NCI-H1930 (cell line): ENCODE measurements around the gene LATS2.

Source experiments
- DNase-seq, 2 experiments: peaks; one replicate each; lab custom pipeline; 2025; lab: John Stamatoyannopoulos, UW

Gene LATS2

DNA sequence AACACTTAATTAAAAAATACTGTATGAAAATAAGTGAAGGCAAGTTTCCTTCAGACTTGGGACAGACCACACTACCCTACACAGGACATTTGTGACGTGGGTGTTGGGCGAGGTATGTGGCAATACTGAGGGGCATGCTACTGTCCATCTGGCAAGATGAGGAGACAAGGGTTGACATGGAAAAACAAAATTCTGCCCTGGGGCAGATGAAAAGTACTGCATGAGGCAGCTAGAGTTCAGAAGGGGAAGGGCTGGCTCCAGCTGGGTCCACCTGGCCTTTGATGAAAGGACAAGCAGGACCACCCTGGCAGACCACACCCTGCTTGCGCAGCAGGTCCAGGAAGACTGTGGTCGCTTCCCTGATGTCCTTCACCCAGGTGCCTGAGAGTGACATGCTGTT, 43.2 kb downstream of the LATS2 start:
- no peak for DNase-seq

DNA sequence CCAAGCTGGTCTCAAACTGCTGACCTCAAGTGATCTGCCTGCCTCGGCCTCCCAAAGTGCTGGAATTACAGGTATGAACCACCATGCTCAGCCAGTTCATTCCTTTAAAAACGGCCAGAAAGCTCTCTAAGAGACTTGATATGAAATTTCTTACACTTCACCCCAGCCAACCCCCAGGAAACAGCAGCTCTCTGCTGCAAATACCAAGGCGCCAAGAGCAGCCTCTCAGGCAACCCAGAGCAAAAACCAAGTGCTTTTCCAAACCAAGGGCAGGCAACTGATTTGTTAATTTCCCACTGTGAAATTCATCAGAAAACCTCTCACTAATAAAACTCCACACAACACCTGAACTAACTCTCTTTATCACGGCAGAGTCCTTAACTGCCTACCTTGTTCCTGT, 44.9 kb downstream of the LATS2 start:
- no peak for DNase-seq

DNA sequence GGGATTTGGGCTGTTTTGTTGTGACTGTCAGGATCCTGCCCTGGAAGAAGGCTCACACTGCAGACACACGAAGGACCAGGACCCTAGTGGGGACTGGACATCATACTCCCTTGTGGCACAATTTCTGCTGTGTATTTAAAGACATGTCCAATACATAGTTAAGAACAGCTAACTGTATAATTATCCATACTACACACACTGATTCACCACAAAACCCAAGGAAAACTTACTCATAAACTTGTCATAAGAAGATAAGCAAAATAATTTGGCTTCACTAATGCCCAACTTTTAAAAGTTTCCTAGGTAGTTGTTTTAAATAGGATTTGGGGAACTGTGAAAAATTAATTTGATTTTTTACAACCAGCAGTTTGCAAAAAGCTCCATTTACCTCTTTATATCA, 46.1 kb downstream of the LATS2 start:
- DNase-seq: no peak

DNA sequence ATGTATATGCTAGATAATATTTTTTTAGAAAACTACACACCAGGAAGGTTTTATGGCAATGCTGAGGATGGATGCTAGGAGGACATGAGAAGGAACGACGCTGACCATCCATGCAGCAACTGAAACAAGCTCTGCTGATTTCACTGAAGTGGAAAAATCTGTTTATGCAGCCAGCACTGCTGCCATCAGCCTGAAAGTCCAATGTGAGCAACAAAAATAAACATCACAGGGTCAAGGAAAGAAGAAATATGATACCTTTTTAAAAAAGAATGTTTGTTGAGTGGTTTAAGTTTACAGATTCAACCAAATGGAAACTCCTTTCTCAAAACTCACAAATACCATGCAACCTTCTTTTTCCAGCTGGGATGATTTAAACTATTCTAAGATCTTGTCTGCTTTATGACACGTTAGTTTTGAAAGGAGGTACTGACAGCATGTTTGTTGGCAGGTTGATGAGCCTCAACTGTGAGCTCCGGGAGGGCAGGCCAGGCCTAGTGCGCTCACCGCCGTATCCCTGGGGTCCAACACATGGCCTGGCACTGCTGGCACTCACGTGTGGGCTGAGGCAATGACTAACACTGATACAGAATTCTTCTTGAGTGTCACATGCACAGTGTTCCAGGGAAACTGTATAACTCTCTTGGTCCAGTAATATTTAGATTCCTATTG, 46.8 kb downstream of the LATS2 start:
- no peak for DNase-seq

DNA sequence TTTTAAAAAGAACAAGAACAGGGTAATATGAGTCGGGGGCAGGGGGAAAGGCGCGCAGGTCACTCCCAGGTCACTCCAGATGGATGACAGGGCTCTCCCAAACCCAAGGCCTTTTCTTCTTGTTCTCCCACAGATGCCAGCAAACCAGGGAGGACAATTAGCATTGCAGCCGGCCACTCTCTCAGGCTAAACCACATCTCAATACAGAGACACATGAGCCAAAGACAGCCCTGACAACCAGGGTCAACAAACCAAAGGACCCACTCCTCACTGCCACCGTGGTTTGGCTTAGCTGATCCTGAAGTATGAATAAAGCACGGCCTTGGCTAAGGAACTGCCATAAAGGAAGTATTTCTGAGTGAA, 47.3 kb downstream of the LATS2 start:
- DNase-seq: no peak

DNA sequence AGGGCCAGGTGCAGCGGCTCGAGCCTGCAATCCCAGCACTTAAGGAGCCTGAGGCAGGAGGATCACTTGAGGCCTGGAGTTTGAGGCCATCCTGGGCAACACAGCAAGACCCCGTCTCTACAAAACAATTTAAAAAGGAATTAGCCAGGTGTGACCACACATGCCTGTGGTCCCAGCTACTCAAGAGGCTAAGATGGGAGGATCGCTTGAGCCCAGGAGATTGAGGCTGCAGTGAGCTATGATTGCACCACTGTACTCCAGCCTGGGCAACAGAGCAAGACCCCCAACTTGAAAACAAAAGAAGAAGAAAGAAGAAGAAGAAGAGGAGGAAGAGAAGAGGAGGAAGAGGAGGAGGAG, 47.7 kb downstream of the LATS2 start:
- DNase-seq: no peak

DNA sequence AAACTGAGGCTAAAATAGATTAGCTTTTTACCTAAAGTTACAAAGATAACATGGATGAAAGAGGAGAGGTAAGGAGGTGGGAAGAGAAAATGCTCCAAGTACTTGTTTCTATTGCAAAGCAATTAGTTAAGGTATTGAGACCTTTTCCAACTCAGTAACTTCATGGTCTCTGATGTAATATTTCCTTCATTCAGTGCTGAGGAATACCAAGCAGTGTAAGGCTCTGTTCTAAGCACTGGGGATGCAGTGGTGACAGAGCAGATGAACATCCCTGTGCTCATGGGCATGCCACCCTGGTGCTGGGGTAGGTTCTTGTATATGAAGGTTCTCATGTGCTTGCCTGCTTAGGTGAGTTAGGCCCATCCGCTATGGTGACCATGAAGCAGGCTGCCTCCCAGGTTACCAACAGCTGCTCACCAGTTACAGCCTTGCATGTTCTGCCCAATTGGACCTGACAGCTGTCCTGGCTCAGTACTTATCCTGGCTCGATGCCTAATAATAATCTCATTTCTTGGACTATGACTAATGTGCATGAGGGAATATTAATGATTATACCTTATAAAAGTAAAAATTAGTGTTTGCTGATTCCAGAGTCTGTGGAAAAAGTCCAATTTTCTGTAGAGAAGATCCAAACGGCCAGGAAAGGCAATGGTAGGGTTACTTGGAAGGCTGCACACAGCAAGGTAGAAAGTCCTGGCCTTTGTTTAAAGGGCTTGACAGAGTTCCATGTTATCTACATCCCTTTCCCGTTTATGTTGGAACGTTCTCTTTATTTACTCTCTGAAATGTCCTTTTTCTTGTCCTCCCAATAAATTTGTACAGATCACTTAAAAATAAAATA, 48.3 kb downstream of the LATS2 start:
- DNase-seq: no peak

- no peak for DNase-seq
These were observed 49.2 kb downstream of the LATS2 start for GRCh38 chr13:21012211-21012610.

- DNase-seq: no peak
These were observed 50.0 kb downstream of the LATS2 start for GRCh38 chr13:21011378-21011777.

- DNase-seq: no peak
These were observed 50.8 kb downstream of the LATS2 start for GRCh38 chr13:21010621-21011020.

DNA sequence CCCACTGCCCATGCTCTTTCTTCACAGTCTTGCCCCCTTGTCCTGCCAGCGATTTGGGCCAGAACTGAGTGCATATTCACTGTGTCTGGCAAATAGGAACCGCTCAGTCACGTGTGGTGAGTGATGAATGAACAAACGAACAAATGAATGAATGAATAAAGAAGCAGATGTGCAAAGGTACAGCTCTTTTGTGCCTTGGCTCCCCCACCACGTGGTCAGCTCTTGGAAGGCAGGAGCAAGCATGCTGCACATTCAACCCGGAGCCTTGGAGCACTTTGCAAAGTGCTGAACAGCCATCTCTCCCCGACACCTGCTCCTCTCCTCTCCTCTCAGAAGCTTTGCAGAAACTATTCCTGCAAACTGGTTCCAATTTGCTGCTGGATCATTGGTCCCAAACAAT, 52.4 kb downstream of the LATS2 start:
- DNase-seq: no peak

DNA sequence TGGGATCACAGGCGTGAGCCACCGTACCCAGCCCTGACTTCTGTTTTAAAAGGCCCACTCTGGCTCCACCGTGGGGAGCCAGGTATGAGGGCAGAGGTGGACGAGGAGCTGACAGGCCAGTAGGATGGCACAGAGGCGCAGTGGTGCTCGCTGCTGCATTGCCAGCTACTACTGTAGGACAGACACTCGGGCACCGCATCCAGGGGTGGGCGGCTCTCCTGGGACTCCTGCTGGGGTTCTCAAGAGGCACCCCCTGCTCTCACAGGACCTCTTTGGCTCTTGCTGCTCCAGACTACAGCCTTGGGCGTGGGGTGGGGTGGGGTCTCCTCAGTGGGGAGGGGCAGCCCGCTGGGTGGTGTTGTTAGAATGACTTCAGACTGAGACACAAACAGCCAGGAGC, 53.4 kb downstream of the LATS2 start:
- no peak for DNase-seq

- DNase-seq: no peak
These were observed 55.0 kb downstream of the LATS2 start for GRCh38 chr13:21006141-21007005.

GRCh38 chr13:21005193-21005592, 56.2 kb downstream of the LATS2 start:
- no peak for DNase-seq

DNA sequence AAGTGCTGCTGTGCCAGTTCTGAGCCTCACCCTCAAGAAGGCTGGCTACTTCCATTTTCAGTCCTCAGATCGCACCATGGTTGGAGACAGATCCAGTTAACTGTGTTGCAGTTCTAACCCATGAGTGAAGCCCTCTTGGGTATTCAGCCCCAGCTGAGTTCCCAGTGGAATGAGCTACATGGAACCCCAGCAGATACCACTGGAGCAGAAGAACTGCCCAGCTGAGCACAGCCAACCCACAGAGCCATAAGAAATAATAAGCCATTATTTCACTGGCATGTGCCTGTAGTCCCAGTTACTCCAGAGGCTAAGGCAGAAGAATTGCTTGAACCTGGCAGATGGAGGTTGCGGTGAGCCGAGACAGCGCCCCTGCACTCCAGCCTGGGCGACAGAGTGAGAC, 59.9 kb downstream of the LATS2 start:
- DNase-seq: no peak

DNA sequence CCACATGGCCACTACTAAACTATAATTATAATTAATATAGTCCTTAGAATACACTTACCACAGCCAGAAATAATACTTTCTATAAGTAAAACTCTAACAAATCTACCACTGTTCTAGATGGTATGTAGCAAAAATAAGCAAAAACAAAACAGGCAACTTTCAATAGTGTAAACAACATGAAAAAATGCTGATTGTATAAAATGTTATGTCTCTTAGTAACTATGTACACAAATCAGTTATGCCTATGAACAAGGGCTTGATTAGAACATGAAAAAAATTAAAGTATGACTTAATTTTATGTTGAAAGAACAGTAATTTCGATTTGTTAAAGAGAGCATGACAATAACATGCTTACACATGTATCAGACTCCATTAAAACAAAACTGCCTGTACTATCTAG, 60.7 kb downstream of the LATS2 start:
- DNase-seq: no peak

- DNase-seq: no peak
These were observed 62.6 kb downstream of the LATS2 start for GRCh38 chr13:20998649-20999415.

- DNase-seq: no peak
These were observed 63.9 kb downstream of the LATS2 start for GRCh38 chr13:20997301-20998161.

DNA sequence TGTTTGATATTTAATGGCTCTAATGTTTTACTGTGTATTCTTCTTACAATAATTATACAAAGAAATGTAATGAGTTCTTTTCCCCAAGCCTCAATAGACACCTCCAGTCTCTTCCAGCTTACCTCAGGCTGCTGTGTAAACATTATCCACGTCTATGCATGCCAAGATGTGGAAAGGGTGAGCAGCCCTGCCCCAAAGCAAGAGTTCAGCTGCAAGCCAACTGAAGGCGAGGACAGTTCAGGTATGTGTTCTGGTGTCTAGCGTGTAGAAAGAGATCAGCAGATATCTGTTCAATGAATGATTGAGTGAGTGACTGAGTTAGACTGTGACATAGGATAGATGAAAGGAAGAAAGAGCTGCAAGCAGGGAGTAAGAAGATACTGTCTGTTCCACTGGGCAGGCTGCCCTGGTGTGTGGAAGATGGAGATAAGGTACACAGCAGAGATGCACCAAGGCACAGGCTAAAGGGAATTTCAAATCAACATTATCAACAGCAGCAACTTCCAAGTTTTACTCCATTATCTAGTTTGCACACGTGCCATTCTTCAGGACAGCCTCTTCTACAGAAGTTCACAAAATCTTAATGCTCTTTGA, 66.0 kb downstream of the LATS2 start:
- no peak for DNase-seq

DNA sequence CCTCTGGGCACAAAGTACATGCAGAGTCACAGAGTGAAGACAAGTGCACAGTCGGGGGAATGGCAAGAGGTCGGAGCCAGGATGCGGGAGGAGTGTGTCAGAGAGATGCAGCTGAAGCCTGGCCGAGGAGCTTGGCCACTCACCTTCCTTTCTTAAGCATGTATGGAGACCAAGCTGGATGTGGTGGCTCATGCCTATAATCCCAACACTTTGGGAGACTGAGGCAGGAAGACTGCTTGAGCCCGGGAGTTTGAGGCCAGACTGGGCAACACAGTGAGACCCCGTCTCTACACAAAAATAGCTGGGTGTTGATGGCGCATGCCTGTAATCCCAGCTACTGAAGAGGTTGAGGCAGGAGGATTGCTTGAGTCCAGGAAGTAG, 67.0 kb downstream of the LATS2 start:
- DNase-seq: no peak
